HepG2 (cell line): Measurements from ENCODE around the gene BRSK2.

Experiments used
- HDAC2 ChIP-seq: sonication (generic); formaldehyde crosslinking; IDR thresholded peaks from 2 replicates; pipeline ENCODE4 v1.4.0; 2020; ENCODE audit warnings: missing genetic modification reagents
- JUN ChIP-seq: sonication (generic); formaldehyde crosslinking; IDR thresholded peaks from 2 replicates; pipeline ENCODE4 v1.4.0; 2020; ENCODE audit warnings: mild to moderate bottlenecking, missing genetic modification reagents
- NPAS2 ChIP-seq: sonication (generic); formaldehyde crosslinking; IDR thresholded peaks from 2 replicates; pipeline ENCODE4 v1.8.0; 2022; ENCODE audit warnings: mild to moderate bottlenecking, missing genetic modification reagents, borderline replicate concordance
- REST ChIP-seq, 2 experiments: IDR thresholded peaks; 2 replicates each; pipeline ENCODE4 v1.6.1; 2011 to 2012; ENCODE audit warnings: low read length in 2 of 2, borderline replicate concordance in 1 of 2, low read depth in 1 of 2, mild to moderate bottlenecking in 1 of 2, moderate library complexity in 1 of 2
- ZNF18 ChIP-seq: sonication (generic); formaldehyde crosslinking; IDR thresholded peaks from 2 replicates; pipeline ENCODE4 v1.8.0; 2022; ENCODE audit warnings: mild to moderate bottlenecking, missing genetic modification reagents; ENCODE audit not compliant: insufficient replicate concordance
- ZNF3 ChIP-seq: IDR thresholded peaks from 2 replicates; pipeline ENCODE4 v1.7.0; 2017; ENCODE audit warnings: inconsistent platforms
- TF ChIP-seq, protein P1 (sequence below): sonication (generic); formaldehyde crosslinking; IDR thresholded peaks from 2 replicates; pipeline ENCODE4 v1.5.0; 2020; ENCODE audit warnings: mild to moderate bottlenecking, missing genetic modification reagents, moderate library complexity

DNA sequence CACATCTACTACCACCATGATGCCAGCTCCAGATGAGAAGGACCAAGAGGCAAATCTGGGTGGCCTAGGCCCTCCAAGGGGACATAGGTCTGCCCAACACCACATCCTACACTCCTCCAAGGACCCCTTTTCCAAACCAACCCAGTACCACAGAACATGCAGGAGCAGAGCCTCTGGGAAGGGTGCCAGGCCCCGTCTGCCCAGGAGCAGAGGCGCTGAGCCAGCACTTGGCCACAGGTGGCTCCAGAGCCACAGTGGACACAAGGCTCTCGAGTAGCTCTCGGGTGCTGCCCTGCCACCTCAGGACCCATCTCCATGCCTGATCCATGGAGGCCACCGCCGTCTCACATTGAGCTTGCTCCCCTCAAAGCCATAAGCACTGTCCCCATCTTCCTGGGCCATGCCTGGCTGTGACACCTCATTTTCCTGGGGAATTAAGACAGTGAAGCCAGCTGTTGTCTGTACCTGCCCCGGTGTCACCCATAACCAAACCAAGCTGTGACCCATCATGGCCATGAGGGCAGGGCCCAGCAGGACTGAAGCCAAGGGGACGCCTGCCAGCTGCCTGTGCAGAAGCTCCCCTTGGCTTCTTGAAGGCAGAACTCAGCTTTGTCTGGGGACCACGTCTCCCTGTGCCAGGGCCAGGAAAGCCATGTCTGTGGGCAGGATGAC, 89.4 kb downstream of the BRSK2 start:
- TF ChIP-seq, protein P1, sequence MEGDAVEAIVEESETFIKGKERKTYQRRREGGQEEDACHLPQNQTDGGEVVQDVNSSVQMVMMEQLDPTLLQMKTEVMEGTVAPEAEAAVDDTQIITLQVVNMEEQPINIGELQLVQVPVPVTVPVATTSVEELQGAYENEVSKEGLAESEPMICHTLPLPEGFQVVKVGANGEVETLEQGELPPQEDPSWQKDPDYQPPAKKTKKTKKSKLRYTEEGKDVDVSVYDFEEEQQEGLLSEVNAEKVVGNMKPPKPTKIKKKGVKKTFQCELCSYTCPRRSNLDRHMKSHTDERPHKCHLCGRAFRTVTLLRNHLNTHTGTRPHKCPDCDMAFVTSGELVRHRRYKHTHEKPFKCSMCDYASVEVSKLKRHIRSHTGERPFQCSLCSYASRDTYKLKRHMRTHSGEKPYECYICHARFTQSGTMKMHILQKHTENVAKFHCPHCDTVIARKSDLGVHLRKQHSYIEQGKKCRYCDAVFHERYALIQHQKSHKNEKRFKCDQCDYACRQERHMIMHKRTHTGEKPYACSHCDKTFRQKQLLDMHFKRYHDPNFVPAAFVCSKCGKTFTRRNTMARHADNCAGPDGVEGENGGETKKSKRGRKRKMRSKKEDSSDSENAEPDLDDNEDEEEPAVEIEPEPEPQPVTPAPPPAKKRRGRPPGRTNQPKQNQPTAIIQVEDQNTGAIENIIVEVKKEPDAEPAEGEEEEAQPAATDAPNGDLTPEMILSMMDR (CRISPR knock-in tag): no peak
- TF ChIP-seq REST (IDR thresholded peaks at IDR 0.05; ENCODE audit: borderline replicate concordance in 1 of 2, low read depth in 1 of 2, low read length in 2 of 2) (no peak), ZNF18 (CRISPR knock-in tag) (no peak), ZNF3 (CRISPR knock-in tag) (no peak), NPAS2 (no peak), HDAC2 (no peak), JUN (CRISPR knock-in tag) (no peak)
